Activated naive CD8-positive, alpha-beta T cell (primary cell): ENCODE measurements around the gene ADAMTS5.

ENCODE experiments used
- H3K27ac Mint-ChIP-seq: one replicate; pipeline ENCODE4 v1.8.0; 2021; ENCODE audit warnings: mixed read lengths
- H3K27me3 Mint-ChIP-seq: one replicate; pipeline ENCODE4 v1.8.0; 2021; ENCODE audit warnings: mixed read lengths
- H3K36me3 Mint-ChIP-seq: one replicate; pipeline ENCODE4 v1.8.0; 2021; ENCODE audit warnings: mixed read lengths
- H3K4me1 Mint-ChIP-seq: one replicate; pipeline ENCODE4 v1.8.0; 2021; ENCODE audit warnings: low read depth, mixed read lengths
- H3K4me3 Mint-ChIP-seq: one replicate; pipeline ENCODE4 v1.8.0; 2021; ENCODE audit warnings: mild to moderate bottlenecking, mixed read lengths
- H3K9me3 Mint-ChIP-seq: one replicate; pipeline ENCODE4 v1.8.0; 2021; ENCODE audit warnings: low read depth, mixed read lengths

Gene ADAMTS5

DNA sequence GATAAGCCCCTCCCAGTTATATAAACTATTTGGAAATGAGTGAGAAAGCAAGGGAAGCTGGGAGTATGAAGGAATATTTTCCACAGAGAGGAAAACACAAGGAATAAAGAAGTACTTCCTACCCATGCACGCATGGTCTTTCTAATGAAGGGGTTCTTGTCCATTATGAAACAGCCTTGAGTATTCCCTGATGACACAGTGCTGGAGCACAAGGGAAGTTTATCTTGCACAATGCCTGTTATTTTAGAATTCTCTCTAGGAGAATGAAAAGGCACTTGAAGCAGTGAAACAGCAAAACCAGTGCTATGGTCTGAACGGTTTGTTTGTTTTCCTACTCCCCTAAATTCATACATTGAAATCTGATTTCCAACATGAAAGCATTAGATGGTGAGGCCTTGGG is 83.1 kb downstream of the ADAMTS5 start:
- Mint-ChIP-seq H3K27ac (no peak overlapping the region), H3K4me1 (no peaks in the 10 kb centered on the region), H3K4me3 (no peak overlapping the region), H3K9me3 (no peaks in the 10 kb centered on the region), H3K36me3 (no peaks in the 10 kb centered on the region), H3K27me3 (peaks cover 1% of the 10 kb centered on the region)

DNA sequence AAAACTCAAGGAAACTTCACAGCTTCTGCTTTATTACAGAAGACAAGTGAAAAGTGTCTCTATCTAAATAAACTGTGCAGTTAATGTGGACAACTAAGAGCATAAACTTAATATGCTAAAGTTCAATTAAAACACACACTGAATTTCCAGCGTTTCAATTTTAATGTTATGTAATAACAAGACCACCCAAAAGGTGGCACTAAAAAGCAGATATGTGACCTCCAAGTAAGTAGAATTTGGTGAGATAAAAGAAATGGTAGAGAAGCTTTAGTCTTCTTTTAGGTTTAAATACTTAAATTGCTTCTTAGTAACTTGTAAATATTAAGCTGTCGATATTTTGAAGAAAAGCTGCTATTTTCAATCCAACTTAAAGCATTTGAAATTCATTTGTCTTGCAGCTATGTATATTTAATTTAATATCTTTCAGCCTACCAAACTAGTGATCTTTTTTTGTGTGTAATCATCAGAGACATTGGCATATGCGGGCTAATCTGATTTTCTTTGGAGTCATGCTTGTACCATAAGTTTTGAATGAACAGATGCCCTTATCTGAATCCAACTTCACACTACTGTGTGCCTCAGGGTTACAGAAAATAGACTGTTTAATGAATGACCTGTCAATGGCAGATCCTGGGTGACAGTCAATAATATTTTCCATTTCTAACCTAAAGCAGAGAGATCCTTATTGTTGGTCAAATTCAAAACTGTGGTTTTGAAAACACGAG is 85.2 kb downstream of the ADAMTS5 start:
- H3K4me1 Mint-ChIP-seq: no peaks in the 10 kb centered on the region
- H3K4me3 Mint-ChIP-seq: no peak overlapping the region
- no peaks in the 10 kb centered on the region for H3K9me3 Mint-ChIP-seq
- H3K36me3 Mint-ChIP-seq: no peaks in the 10 kb centered on the region
- no peak overlapping the region for H3K27ac Mint-ChIP-seq
- H3K27me3 Mint-ChIP-seq: peaks cover 1% of the 10 kb centered on the region

DNA sequence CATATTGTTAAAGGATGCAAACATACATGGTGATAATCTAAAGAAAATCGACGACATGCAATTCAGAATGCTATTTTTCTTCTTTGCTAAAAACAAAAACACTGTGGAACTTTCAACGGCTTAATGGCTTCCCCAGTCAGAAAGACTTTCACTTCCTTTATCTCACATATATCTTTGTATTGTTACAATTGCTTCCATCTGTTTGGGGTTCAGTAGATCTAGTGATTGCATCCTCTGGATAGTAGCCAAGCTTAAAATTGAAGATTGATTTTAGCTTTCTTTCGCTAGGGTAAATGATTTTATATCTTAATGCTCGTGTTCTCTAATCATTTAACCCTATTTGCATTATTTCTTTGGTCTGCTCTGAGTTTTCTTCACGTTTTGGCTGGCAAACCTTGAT is 89.9 kb downstream of the ADAMTS5 start:
- H3K36me3 Mint-ChIP-seq: no peaks in the 10 kb centered on the region
- no peaks in the 10 kb centered on the region for H3K4me1 Mint-ChIP-seq
- no peak overlapping the region for H3K27ac Mint-ChIP-seq
- peaks cover 3% of the 10 kb centered on the region for H3K9me3 Mint-ChIP-seq
- H3K4me3 Mint-ChIP-seq: no peak overlapping the region
- peaks cover 4% of the 10 kb centered on the region for H3K27me3 Mint-ChIP-seq

DNA sequence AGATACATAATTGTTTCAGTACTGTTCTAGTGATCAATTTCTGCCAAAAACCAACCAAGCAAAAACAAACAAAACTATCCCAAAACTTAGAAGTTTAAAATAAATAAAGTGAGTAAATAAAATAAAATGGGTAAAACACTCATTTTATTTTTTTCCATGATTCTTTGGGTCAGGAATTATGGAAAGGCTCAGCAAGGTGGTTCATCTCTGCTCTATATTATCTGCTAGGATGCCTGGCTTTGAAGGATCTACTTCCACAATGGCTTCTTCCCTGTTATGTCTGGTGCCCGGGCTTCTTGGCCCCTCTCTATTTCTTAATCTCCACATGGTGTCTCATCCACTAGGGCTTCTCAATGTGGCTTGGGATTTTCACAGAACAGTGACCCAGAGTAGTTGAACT is 92.5 kb downstream of the ADAMTS5 start:
- no peaks in the 10 kb centered on the region for H3K36me3 Mint-ChIP-seq
- H3K9me3 Mint-ChIP-seq: peaks cover 3% of the 10 kb centered on the region
- H3K4me1 Mint-ChIP-seq: no peaks in the 10 kb centered on the region
- no peak overlapping the region for H3K4me3 Mint-ChIP-seq
- peaks cover 3% of the 10 kb centered on the region for H3K27me3 Mint-ChIP-seq
- H3K27ac Mint-ChIP-seq: no peak overlapping the region
